ENCODE data around the gene ALG12. TPM values are rescaled to one million over a fixed set of nuclear protein-coding genes. Genes with fewer than 3 reads are reported as not detected.

The ALG12 gene
- polyA plus RNA-seq, 1 of the 3 experiments (the other 2 are of a cell fraction), result 9.9 TPM

GRCh38 chr22:49925525-49926128, 7.4 kb upstream of the ALG12 start:
- H3K4me3 ChIP-seq (ENCODE audit: low read depth in 2 of 2, low read length in 1 of 2), result no peak overlapping the region
- no peak overlapping the region for H3K4me2 ChIP-seq
- no peaks in the 10 kb centered on the region for H3K79me2 ChIP-seq (ENCODE audit: insufficient read depth)
- peaks cover 0 to 12% of the 10 kb centered on the region in 2 experiments; a peak in 1 of 4 replicates for H3K4me1 ChIP-seq (ENCODE audit: control insufficient read depth in 1 of 2, insufficient read depth in 2 of 2, low read depth in 1 of 2, low read length in 1 of 2)
- no peaks in the 10 kb centered on the region for H3K9me2 ChIP-seq
- H2AFZ ChIP-seq (ENCODE audit: low read depth), result no peak overlapping the region
- no peak overlapping the region for H3K9ac ChIP-seq
- ChIA-PET CTCF (interaction anchor here (2.1 kb wide), 1 partner anchor 105 kb away, joined by 7 read pairs; no protein-coding TSS in a partner anchor), POLR2A (interaction anchor here (1.4 kb wide), 1 partner anchor 9 kb away, joined by 3 read pairs; no protein-coding TSS in a partner anchor)
- H3K27ac ChIP-seq (ENCODE audit: low read depth in 2 of 2, low read length in 1 of 2), result no peak overlapping the region
- H4K20me1 ChIP-seq (ENCODE audit: insufficient read depth), result no peaks in the 10 kb centered on the region
- H3F3A ChIP-seq (replicated peaks; ENCODE audit: insufficient read depth), result no peaks in the 10 kb centered on the region
- H3K27me3 ChIP-seq (ENCODE audit: insufficient read depth), result no peaks in the 10 kb centered on the region
- 94% methylated on average over 19 of the region's 24 CpGs for WGBS (ENCODE audit: low lambda C conversion rate)
- H3K36me3 ChIP-seq (replicated peaks in 1 of 2; ENCODE audit: control insufficient read depth in 1 of 2, insufficient read depth in 2 of 2, low read length in 1 of 2), result peaks cover 0 to 29% of the 10 kb centered on the region in 2 experiments
- DNase-seq, result no peak
- no peaks in the 10 kb centered on the region for H3K9me3 ChIP-seq
- TF ChIP-seq RXRA (IDR thresholded peaks at IDR 0.05; ENCODE audit: borderline replicate concordance, low read depth), result no peak
- TF ChIP-seq GABPA (IDR thresholded peaks at IDR 0.05; ENCODE audit: low read depth), result no peak
- TF ChIP-seq EP300 (IDR thresholded peaks at IDR 0.05; ENCODE audit: borderline replicate concordance in 1 of 2, low read depth in 1 of 2, low read length in 1 of 2), result no peak
- TF ChIP-seq FOXJ3 (CRISPR knock-in tag; IDR thresholded peaks at IDR 0.05), result no peak
- TF ChIP-seq TAF1 (IDR thresholded peaks at IDR 0.05; ENCODE audit: borderline replicate concordance, low read depth, low read length), result no peak
- TF ChIP-seq FOSL2 (IDR thresholded peaks at IDR 0.05; ENCODE audit: borderline replicate concordance, low read depth), result no peak
- no peak for TF ChIP-seq IRF3 (IDR thresholded peaks at IDR 0.05; ENCODE audit: low read depth, low read length)
- no peak for TF ChIP-seq NRF1 (IDR thresholded peaks at IDR 0.05; ENCODE audit: low read depth, low read length)
- TF ChIP-seq NFIC (IDR thresholded peaks at IDR 0.05; ENCODE audit: borderline replicate concordance), result no peak
- TF ChIP-seq ZBTB33 (IDR thresholded peaks at IDR 0.05; ENCODE audit: borderline replicate concordance, low read depth), result no peak
- TF ChIP-seq YY1 (IDR thresholded peaks at IDR 0.05; ENCODE audit: low read depth), result no peak

- no peaks in the 10 kb centered on the region for H3K9me2 ChIP-seq
- CTCF ChIA-PET, result interaction anchor here (1.0 to 2.2 kb wide), 3 partner anchors 44 to 106 kb away, joined by 3 to 7 read pairs (median 5); no protein-coding TSS in a partner anchor
- H3K27me3 ChIP-seq (ENCODE audit: insufficient read depth), result no peaks in the 10 kb centered on the region
- H3K4me2 ChIP-seq, result no peak overlapping the region
- H3K9me3 ChIP-seq, result no peaks in the 10 kb centered on the region
- H3K79me2 ChIP-seq (ENCODE audit: insufficient read depth), result no peaks in the 10 kb centered on the region
- no peak for DNase-seq
- H3F3A ChIP-seq (replicated peaks; ENCODE audit: insufficient read depth), result no peaks in the 10 kb centered on the region
- TF ChIP-seq NRF1 (IDR thresholded peaks at IDR 0.05; ENCODE audit: low read depth, low read length) (no peak), JUND (IDR thresholded peaks at IDR 0.05) (no peak), MAX (IDR thresholded peaks at IDR 0.05; ENCODE audit: low read depth) (no peak), RXRA (IDR thresholded peaks at IDR 0.05; ENCODE audit: borderline replicate concordance, low read depth) (no peak)
- peaks cover 0 to 36% of the 10 kb centered on the region in 2 experiments for H3K36me3 ChIP-seq (replicated peaks in 1 of 2; ENCODE audit: control insufficient read depth in 1 of 2, insufficient read depth in 2 of 2, low read length in 1 of 2)
- H3K4me3 ChIP-seq (ENCODE audit: low read depth in 2 of 2, low read length in 1 of 2), result no peak overlapping the region
- no peak overlapping the region for H2AFZ ChIP-seq (ENCODE audit: low read depth)
- no peak overlapping the region for H3K27ac ChIP-seq (ENCODE audit: low read depth in 2 of 2, low read length in 1 of 2)
- POLR2A ChIA-PET, result no interaction called here
- H4K20me1 ChIP-seq (ENCODE audit: insufficient read depth), result no peaks in the 10 kb centered on the region
- 90% methylated on average over 21 of the region's 31 CpGs for WGBS (ENCODE audit: low lambda C conversion rate)
- H3K4me1 ChIP-seq (ENCODE audit: control insufficient read depth in 1 of 2, insufficient read depth in 2 of 2, low read depth in 1 of 2, low read length in 1 of 2), result peaks cover 0 to 9% of the 10 kb centered on the region in 2 experiments; a peak in 2 of 4 replicates
- no peak overlapping the region for H3K9ac ChIP-seq
Observed at GRCh38 chr22:49924113-49924833, 6.0 kb upstream of the ALG12 start.
